GM18507 (cell line): ENCODE data around the gene CCDC40.

Experiments
- DNase-seq: peaks from one replicate; pipeline ENCODE4 v3.0.0; 2011; ENCODE audit warnings: low read depth; ENCODE audit not compliant: insufficient read length; ENCODE audit errors: extremely low spot score
- FAIRE-seq: peaks from 2 replicates; lab custom pipeline; 2011; peaks lifted over from hg19 to GRCh38; lab: Jason Lieb, UNC

The CCDC40 gene

GRCh38 chr17:80109066-80109660 is 72.7 kb downstream of the CCDC40 start:
- no peak for DNase-seq
- FAIRE-seq = no peak

DNA sequence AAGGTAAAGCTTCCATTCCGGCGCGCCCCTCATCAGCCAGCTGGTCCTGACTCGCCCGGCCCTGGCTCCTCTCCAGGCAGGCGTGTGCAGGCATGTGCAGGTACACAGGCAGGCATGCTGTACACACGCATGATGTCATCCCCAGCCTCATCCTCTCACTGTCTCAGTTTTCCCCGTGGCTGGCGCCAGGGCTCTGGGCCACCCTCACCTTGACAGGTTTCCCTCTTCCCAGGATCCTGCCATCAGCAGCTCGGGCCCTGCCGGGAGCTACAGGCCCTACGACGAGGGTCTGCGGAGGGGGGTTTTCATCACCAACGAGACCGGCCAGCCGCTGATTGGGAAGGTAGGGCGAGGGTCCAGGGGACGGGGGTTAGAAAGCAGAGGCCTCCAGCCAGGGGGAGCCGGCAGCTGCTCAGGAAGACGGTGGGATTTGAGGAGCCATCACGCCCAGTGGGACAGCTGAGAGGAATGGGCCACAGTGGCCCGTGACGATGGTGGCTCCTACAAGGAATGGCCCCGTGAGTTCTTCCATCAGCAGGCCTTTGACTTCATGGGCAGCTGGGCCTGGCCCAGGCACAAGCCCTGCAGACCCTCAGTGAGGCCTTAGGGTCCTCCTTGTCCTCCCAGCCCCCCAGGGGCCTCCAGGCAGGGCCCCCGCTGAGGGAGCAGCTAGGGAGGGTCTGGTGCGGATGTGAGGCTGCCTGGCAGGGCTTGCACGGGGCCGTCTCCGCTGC is 73.4 kb downstream of the CCDC40 start:
- no peak for FAIRE-seq
- no peak for DNase-seq

DNA sequence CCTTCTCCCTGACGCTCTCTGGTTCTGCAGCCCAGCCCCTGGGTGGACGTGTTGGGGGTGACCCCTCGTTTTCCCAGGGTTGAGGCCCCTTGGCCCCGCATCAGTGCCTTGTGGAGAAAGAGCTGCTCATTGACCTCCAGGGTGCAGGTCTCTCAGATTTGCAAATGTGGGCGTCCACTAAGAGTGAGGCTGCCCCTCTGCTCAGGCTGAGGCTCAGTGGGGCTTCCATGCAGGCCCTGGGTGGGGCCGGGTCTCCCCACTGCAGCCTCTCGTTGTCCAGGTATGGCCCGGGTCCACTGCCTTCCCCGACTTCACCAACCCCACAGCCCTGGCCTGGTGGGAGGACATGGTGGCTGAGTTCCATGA is 74.0 kb downstream of the CCDC40 start:
- no peak for DNase-seq
- no peak for FAIRE-seq

DNA sequence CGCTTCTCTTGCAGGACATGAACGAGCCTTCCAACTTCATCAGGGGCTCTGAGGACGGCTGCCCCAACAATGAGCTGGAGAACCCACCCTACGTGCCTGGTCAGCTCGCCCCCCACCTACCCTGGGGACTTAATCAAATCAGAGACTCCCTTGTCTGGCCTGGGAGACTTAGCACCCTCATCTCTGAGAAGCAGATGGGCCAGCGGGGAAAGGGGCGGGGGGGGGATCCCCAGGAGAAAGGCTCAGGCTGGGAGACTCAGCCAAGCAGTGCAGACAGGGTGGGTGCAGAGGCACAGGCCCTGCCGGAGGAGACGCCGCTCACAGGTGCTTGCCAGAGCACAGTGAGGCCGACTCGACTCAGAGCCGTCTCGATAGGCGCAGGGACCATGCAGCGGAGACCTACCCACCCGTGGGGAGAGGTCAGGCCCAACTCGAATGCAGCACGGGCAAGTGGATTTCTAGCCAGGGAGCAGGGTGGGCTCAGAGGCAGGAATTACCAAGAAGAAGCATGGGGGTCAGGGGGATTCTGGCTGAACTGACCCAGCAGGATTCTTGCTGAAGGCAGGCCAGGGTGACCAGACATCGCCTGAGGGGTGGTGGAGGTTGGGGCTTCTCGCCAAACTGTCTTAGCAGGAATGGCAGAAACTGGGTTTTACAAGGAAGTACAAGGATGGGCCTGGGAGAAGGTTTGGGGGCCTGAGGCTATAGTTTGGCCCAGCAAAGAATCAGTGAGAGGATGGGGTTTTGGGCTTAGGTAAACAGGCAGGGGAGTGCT is 74.7 kb downstream of the CCDC40 start:
- no peak for DNase-seq

DNA sequence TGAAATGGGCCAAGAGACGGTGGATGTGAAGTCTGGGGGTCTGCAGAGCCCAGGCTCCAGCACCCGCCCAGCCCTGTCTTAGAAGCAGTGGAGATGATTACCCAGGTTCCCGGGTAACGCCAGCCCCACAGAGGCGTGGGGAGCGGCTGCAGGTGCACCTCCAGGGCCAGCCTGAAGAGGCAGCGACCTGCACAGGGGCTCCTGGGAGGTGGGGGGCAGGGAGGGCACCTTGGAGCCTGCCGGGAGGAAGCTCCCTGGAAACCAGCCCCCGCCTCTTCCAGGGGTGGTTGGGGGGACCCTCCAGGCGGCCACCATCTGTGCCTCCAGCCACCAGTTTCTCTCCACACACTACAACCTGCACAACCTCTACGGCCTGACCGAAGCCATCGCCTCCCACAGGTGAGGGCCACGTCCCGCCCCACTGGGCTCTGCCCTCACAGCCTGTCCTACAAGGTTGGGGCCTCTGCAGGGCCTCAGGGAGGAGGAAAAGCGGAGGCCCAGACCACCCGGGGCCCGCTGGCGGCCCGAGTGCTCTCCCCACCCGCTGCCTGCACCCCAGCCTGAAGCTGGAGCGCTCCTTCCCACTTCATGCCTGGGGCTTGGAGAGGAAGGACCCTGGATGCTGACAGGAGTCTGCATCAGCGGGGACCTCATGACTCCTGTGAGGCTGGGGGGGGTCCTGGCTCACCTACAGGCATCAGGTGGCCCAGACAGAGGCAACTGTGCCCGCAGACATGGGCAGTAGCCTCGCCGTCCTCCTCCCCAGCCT is 75.4 kb downstream of the CCDC40 start:
- no peak for DNase-seq
- no peak for FAIRE-seq

More for the DNA sequence above, 74.7 kb downstream of the CCDC40 start:
- FAIRE-seq = no peak

- no peak for DNase-seq
- no peak for FAIRE-seq
These were observed 76.1 kb downstream of the CCDC40 start for GRCh38 chr17:80112471-80113032.

DNA sequence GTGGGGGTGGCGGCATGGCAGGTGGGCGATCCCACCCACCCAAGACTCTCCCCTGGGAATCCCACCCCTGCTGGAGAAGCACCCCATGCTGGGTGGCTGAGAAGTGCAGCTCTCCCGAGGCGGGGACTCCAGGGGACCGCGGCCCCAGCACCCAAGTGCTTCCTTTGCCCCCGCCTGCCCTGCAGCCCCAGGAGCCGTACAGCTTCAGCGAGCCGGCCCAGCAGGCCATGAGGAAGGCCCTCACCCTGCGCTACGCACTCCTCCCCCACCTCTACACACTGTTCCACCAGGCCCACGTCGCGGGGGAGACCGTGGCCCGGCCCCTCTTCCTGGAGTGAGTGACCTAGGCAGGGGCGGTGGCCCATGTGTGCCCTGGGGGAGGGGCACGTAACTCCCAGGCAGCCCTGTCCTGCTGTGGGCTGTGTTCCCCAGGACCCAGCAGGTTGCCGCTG is 76.6 kb downstream of the CCDC40 start:
- FAIRE-seq (no peak), DNase-seq (no peak)

DNA sequence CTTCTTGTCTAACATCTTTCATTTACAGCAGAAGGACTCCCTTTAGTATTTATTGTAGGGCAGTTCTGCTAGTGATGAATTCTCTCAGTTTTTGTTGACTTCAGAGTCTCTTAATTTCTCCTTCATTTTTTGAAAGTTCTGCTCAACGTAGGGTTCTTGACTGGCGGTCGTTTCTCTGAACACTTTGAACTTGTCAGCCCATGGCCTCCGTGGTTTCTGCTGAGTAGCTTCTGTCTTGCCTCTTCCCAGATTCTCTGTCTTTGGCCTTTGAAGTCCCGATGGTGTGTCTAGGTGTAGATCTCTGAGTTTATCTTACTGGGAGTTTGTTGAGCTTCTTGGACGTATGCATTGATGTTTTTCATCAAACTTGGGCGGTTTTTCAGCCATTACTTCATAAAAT is 78.3 kb downstream of the CCDC40 start:
- DNase-seq (no peak), FAIRE-seq (no peak)

DNA sequence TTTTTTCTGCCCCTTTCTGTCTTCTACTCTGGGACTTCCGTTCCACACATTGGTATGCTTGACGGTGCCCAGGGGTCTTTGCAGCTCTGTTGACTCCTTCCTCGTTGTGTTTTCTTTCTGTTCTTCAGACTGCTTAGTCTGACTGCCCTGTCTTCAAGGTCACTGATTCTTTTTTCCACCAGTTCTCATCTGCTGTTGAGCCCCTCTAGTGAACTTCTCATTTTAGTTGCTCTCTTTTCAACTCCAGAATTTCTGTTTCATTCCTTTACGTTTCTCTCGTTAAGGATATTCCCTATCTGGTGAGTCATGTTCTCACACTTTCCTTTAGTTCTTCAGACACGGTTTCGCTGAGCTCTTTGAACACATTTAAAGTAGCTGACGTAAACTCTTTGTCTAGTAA is 78.7 kb downstream of the CCDC40 start:
- FAIRE-seq (no peak), DNase-seq (no peak)

- DNase-seq = no peak
These were observed 80.0 kb downstream of the CCDC40 start for GRCh38 chr17:80116276-80116920.

DNA sequence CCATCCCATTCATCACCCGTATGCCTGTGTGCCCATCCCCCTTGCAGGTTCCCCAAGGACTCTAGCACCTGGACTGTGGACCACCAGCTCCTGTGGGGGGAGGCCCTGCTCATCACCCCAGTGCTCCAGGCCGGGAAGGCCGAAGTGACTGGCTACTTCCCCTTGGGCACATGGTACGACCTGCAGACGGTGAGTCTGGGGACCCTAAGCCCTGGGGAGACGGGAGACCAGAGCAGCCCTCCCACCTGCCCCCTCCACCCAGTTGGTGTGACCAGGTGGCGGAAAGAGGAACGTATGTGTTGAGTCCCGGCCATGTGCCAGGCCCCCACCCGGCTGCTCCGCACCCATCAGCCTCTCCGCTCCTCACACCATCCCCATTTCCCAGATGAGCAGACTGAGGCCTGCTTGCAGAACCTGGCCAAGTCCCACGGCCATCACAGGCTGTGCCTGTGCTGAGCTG is 80.5 kb downstream of the CCDC40 start:
- no peak for FAIRE-seq
- DNase-seq = no peak

More at GRCh38 chr17:80116276-80116920, 80.0 kb downstream of the CCDC40 start:
- no peak for FAIRE-seq

DNA sequence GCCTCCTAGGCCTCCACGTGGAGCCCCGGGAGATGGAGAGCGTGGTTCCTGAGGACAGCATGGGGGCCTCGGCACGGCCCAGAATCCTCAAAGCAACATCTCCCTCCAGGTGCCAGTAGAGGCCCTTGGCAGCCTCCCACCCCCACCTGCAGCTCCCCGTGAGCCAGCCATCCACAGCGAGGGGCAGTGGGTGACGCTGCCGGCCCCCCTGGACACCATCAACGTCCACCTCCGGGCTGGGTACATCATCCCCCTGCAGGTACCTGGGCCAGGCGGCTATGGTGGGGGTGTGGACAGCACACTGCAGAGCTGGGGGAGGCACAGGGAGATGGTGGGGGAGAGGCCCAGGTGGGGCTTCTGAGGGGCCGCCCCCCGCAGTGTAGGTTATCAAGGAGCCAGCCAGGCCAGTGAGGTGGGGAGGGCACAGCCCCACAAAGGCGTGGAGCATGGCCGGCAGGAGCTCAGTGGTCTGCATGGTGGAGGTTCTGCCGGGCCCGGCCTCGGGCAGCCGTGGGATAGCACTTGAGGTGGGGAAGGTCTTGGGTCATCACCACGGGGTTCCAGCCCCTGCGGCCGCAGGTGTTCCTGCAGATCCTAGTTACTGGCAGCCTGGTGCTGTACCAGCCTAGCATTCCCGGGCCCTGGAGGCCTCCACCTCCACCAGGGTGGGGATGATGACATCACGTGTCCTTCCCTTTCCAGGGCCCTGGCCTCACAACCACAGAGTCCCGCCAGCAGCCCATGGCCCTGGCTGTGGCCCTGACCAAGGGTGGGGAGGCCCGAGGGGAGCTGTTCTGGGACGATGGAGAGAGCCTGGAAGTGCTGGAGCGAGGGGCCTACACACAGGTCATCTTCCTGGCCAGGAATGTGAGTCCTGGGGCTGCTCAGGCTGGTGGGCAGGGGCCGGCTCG is 81.3 kb downstream of the CCDC40 start:
- FAIRE-seq = no peak
- DNase-seq = no peak

DNA sequence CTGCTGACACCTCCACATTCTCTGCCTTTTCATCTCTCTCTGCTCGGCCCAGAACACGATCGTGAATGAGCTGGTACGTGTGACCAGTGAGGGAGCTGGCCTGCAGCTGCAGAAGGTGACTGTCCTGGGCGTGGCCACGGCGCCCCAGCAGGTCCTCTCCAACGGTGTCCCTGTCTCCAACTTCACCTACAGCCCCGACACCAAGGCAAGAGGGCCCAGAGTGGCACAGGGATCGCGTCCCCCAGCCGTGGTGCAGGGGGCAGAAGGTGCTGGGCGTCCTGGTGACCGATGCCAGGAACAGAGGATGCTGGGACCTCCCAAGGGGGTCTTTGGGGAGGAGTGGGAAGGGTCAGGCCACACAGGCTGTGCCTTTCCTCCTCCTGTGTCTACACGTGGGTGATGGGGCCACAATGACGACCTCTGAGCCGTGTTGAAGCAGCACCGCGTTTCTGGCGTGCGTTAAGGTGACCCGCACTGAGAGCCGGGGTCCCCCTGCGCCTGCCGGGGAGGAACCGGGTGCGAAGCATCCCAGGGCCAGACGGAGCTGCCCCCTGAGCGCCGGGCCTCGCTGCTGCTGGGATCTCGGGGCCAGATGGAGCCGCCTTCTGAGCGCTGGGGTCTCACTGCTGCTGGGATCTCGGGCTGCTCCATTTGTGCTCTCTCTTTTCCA is 82.3 kb downstream of the CCDC40 start:
- no peak for FAIRE-seq
- no peak for DNase-seq

GRCh38 chr17:80119271-80119791 is 82.9 kb downstream of the CCDC40 start:
- no peak for DNase-seq

DNA sequence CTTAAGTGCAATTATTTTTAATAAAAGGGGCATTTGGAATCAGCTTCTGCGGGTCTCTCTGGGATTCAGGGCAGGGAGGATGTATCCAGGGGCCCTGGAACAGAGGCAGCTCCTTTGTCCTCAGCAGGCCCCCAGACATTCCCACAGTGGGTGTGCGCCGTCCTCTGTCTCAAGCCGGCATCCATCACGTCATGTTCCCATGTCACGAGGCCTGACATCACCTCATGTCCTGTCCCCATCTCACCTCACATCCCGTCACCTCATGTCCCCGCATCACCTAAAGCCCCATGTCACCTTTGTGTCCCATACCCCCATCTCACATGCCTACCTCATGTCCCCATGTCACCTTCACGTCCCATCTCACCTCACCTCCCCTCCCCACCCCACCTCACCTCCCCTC is 83.4 kb downstream of the CCDC40 start:
- no peak for DNase-seq
- no peak for FAIRE-seq

More at GRCh38 chr17:80119271-80119791, 82.9 kb downstream of the CCDC40 start:
- FAIRE-seq = no peak

- DNase-seq (no peak), FAIRE-seq (no peak)
These were observed 85.7 kb downstream of the CCDC40 start for GRCh38 chr17:80122026-80122575.

DNA sequence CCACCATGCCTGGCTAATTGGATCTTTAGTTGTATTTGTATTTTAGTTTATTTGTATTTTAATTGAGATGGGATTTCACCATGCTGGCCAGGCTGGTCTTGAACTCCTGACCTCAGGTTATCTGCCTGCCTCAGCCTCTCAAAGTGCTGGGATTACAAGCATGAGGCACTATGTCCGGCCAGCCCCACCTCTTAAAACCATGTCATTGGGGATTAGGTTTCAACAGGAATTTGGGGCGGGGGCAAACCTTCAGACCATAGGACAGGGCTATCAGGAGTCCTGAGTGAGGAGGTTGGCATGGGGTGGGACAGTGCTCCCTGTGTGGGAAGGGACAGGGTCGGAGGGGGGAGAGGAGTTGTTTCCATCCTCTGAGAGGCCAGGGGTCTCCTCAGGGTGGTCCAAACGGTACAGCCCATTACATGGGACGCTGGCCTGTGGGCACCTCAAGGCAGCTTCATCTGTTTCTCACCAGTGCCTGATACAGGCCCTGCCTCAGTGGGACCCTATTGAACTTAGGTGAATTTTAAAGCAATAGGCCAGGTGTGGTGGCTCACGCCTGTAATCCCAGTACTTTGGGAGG is 86.6 kb downstream of the CCDC40 start:
- FAIRE-seq = no peak
- no peak for DNase-seq
